NCI-H1930 (cell line): ENCODE data around the gene DLGAP1.

ENCODE experiments used
- DNase-seq, 2 experiments: peaks; one replicate each; lab custom pipeline; 2025; lab: John Stamatoyannopoulos, UW

Gene DLGAP1

DNA sequence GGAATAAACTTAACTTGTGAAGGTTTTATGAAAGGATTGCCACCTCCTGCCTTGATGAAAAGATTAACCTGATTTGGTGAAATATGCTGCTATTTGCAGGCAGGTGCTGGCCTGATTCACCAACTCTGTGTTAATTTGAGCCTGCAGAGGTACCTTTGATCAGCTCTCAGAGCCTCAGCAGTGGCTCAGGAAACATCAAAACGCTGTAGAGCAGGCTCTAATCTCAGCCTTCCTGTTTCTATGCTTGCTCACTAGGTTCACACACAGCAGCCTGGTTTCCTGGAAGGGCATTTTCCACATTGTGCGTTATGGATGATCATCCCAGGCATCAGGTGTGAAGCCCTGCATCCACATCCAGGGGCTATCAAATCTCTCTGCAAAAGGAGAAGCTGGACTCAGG is 988.2 kb downstream of the DLGAP1 start:
- DNase-seq, result no peak

GRCh38 chr18:3466045-3466444 is 989.1 kb downstream of the DLGAP1 start:
- no peak for DNase-seq

GRCh38 chr18:3463051-3463450 is 992.1 kb downstream of the DLGAP1 start:
- DNase-seq, result no peak

DNA sequence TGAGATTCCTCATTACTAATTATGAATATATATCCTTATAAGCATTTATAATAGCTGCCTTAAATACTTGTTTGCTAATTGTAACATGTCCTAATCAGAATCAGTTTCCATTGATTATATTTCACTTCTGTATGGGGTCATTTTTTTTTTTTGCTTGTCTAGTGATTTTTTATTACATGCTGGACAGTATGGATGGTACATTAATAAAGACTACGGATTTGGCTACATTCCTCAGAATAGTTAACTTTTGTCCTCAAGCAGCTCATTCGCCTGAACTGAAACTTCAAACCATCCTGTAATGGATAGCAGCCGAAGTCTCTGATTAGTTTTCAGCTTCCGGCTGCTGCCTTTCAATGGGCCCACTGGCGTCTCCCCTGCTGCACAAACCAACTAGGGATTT is 993.4 kb downstream of the DLGAP1 start:
- DNase-seq, result no peak

DNA sequence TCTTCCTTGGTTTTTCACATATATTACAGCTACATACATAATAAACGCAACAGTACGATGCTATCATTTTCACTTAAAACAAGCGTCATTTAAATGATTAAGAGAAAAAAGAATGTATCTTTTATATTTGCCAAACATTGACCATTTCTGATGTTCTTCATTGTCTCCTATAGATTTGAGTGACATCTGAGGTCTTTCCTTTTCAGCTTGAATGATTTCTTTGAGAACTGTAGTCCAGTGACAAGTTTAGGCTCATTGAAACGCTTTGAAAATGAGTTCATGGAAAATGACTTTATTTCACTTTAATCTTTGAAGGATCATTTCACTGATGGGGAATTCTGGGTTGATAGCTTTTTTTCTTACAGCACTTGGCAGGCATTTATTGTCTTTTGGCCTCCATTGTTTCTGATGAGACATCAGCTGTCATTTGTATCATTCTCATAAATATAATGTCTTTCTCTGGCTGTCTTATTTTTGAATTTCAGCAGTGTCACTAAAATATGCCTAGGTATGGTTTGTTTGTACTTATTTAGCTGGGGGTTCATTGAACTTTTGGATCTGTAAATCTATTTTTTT is 994.2 kb downstream of the DLGAP1 start:
- no peak for DNase-seq

- no peak for DNase-seq
Measured at GRCh38 chr18:3458952-3459853, 995.9 kb downstream of the DLGAP1 start.

- DNase-seq, result no peak
Measured at GRCh38 chr18:3458378-3458777, 996.7 kb downstream of the DLGAP1 start.

- DNase-seq, result no peak
Measured at GRCh38 chr18:3457261-3457724, 997.8 kb downstream of the DLGAP1 start.

GRCh38 chr18:3456686-3457069 is 998.4 kb downstream of the DLGAP1 start:
- no peak for DNase-seq

- DNase-seq, result no peak
Measured at GRCh38 chr18:3455907-3456685, 999.0 kb downstream of the DLGAP1 start.

DNA sequence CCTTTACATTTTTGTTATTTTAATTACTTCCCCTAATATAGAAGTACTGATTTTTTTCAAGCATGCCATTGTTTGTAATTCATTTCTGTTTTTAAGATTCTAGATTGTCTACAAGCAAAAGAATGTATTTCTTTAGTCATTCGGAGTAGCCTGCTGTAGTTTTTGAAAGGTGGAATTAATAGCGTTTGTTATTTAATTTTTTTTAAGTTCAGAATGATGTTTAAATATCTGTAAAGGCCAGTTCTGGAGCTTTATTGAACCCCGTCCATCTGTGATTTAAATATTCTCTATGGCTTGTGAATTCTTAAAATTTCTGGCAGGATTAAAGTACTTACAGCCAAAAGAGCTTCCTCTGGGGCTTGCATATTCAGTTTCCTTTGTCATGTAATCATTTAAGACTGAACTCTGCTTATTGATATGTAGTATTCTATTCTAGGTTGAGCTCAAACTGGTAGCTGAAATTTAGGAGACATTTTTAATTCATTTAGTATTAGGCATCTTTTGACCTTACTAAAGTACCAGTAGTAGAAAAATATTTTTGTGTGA is 999.9 kb downstream of the DLGAP1 start:
- DNase-seq, result no peak

- DNase-seq, result no peak
Measured at GRCh38 chr18:3454365-3455089, 1000.6 kb downstream of the DLGAP1 start.

GRCh38 chr18:3453540-3454364 is 1001.4 kb downstream of the DLGAP1 start:
- no peak for DNase-seq

DNA sequence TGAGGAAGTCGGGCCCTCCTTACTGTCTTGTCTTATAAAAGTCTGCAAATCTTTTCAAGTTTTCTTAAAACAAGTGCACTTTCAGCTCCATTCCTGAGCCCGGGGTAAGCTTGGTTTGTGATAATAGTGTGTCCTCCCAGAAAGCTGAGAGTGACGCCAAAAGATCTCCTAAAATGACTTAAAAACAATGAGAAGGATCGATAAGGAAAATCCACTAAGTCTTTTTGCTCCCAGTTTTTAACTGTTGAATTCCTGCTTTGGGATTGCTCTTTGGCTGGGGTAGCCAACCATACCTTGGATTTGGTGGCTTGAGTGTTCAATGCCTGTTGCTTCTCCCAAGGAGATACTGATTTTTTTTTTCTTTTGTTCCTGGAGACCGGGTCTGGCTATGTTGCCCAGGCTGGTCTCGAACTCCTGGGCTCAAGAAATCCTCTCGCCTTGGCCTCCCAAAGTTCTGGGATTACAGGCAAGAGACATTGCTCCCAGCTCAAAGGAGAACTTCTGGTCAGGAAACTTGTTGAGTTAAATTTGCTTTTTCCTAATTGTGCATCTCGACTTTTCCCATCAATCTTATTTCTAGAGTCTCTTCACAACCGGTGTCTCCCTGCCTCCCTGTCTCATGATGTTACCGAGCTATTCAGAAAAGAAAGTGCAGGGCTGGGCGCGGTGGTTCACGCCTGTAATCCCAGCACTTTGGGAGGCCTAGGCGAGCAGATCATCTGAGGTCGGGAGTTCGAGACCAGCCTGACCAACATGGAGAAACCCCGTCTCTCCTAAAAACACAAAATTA is 1002.2 kb downstream of the DLGAP1 start:
- DNase-seq, result no peak

GRCh38 chr18:3451989-3452749 is 1002.9 kb downstream of the DLGAP1 start:
- DNase-seq, result no peak

DNA sequence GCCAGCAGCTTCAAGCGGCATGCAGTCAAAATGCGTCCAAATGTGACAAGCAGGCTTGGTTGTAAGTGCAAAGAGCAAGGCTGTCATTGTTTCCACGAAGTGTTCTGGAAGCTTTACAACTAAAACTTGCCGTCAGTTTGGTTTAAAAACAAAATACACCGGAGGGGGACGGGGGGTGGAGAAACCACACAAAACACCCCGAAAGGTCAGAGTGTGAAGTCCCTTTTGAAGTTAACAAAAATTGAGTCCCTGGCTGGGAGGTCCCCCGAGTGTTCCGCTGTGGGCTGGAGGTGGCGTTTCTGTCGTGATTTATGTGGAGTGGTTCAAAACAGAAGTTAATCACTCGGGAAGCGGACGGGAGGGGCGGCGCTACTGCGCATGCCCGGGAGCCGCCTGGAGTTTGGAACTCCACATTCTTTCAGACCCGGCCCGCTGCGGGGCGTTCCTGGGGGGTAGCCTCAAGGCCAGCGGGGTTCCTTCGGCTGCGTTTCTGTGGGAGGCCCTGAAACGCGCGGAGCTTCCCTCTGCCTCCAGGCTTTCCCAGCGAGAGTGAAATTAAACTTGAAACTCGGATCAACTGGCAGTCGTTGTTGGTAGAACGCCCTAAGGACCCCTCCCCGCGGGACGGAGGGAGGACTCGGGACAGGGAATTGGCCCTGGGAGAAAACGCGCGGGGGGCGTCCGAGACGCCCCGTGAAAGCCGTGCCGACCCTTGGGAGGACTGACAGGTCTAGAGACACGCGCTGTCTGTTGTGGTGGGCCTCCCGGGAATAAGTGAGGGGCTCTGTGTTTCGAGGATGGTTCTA is 1003.7 kb downstream of the DLGAP1 start:
- peak in 1 of 2 experiments; percentile 9 for DNase-seq

GRCh38 chr18:3450799-3451182 is 1004.3 kb downstream of the DLGAP1 start:
- DNase-seq, result no peak
